PC-3 (cell line): ENCODE data around the gene FASN. TPM values are rescaled to one million over a fixed set of nuclear protein-coding genes. Genes with fewer than 3 reads are reported as not detected.

ENCODE experiments used
- ATAC-seq: fragments of 200-7000 bp; cut with Tn5 transposase; 2 replicates; pipeline ENCODE4 v1.9.1; 2020; ENCODE audit warnings: mild to moderate bottlenecking, moderate library complexity
- BruUV-seq: library from RNA; stranded (reverse); fragments of 400-500 nt; replicated peaks from 2 replicates; lab custom pipeline; 2021; lab: Mats Ljungman, UMichigan
- CTCF ChIA-PET: fragments of 300-600 bp; sonication (Branson Sonifier 250); formaldehyde crosslinking; loops from one replicate; lab custom pipeline; 2022; ENCODE audit warnings: antibody characterized with exemption; lab: Charles Lee
- POLR2A ChIA-PET: fragments of 300-600 bp; sonication (Branson Sonifier 250); formaldehyde crosslinking; loops from one replicate; lab custom pipeline; 2022; ENCODE audit warnings: antibody characterized with exemption; ENCODE audit not compliant: unreplicated experiment; lab: Charles Lee
- DNase-seq: peaks from one replicate; pipeline ENCODE4 v3.0.0-alpha.2; 2015
- H2AFZ ChIP-seq: fragments of 300-600 bp; sonication (generic); 2 replicates; pipeline ENCODE4 v1.6.0; 2016; ENCODE audit warnings: antibody characterized with exemption, low read length
- H3F3A ChIP-seq: fragments of 300-600 bp; sonication (generic); one replicate; pipeline ENCODE4 v1.6.0; 2017; ENCODE audit warnings: antibody characterized with exemption, low read length, control low read depth, mild to moderate bottlenecking; ENCODE audit not compliant: unreplicated experiment
- H3K27ac ChIP-seq: fragments of 300-600 bp; sonication (generic); 2 replicates; pipeline ENCODE4 v1.5.1; 2016; ENCODE audit warnings: mild to moderate bottlenecking, low read length
- H3K27me3 ChIP-seq: fragments of 300-600 bp; sonication (generic); 2 replicates; pipeline ENCODE4 v1.6.1; 2016; ENCODE audit warnings: low read length, mixed read lengths
- H3K36me3 ChIP-seq: fragments of 300-600 bp; sonication (generic); 2 replicates; pipeline ENCODE4 v1.6.1; 2016; ENCODE audit warnings: low read depth, mixed run types, low read length, mixed read lengths
- H3K4me1 ChIP-seq: fragments of 300-600 bp; sonication (generic); 2 replicates; pipeline ENCODE4 v1.5.1; 2016; ENCODE audit warnings: low read length; ENCODE audit not compliant: insufficient read depth
- H3K4me2 ChIP-seq: fragments of 300-600 bp; sonication (generic); 2 replicates; pipeline ENCODE4 v1.6.0; 2016; ENCODE audit warnings: low read length
- H3K4me3 ChIP-seq: fragments of 300-600 bp; sonication (generic); 2 replicates; pipeline ENCODE4 v1.5.1; 2016; ENCODE audit warnings: mild to moderate bottlenecking, low read length, mixed read lengths
- H3K79me2 ChIP-seq: fragments of 300-600 bp; sonication (generic); 2 replicates; pipeline ENCODE4 v1.6.1; 2017; ENCODE audit warnings: low read length, mixed read lengths
- H3K9ac ChIP-seq: fragments of 300-600 bp; sonication (generic); 2 replicates; pipeline ENCODE4 v1.6.0; 2016; ENCODE audit warnings: mild to moderate bottlenecking, low read length
- H3K9me2 ChIP-seq: fragments of 300-600 bp; sonication (generic); replicated peaks from 2 replicates; pipeline ENCODE4 v1.6.1; 2016; ENCODE audit warnings: mixed run types, low read length, mixed read lengths
- H3K9me3 ChIP-seq: fragments of 300-600 bp; sonication (generic); 2 replicates; pipeline ENCODE4 v1.6.1; 2016; ENCODE audit warnings: low read length, mixed read lengths
- H4K20me1 ChIP-seq: fragments of 300-600 bp; sonication (generic); 2 replicates; pipeline ENCODE4 v1.6.1; 2016; ENCODE audit warnings: low read length, mixed read lengths
- CTCF ChIP-seq: fragments of 300-600 bp; sonication (generic); conservative IDR thresholded peaks from 2 replicates; pipeline ENCODE4 v1.5.1; 2017; ENCODE audit warnings: antibody characterized with exemption, low read depth, mild to moderate bottlenecking, low read length
- EZH2 ChIP-seq: fragments of 300-600 bp; sonication (generic); IDR thresholded peaks from one replicate; pipeline ENCODE4 v1.6.1; 2017; ENCODE audit warnings: antibody characterized with exemption, mild to moderate bottlenecking, low read length; ENCODE audit not compliant: unreplicated experiment
- EZH2phosphoT487 ChIP-seq: fragments of 300-600 bp; sonication (generic); IDR thresholded peaks from 2 replicates; pipeline ENCODE4 v1.6.1; 2018; ENCODE audit warnings: mild to moderate bottlenecking, antibody characterized with exemption, low read length, borderline replicate concordance
- intact Hi-C: fragments of 100-400 bp; cut with micrococcal nuclease; formaldehyde crosslinking; loops from 2 replicates; pipeline ENCODE4 v1.9.0; 2023
- total RNA-seq: library from RNA; depleted of rRNA; stranded (reverse); fragments of >200 nt; gene quantifications from 2 replicates; pipeline ENCODE4 v1.2.3, GENCODE V29; 2014

The FASN gene
- total RNA-seq, 1 experiment from 2014 or later: 269 TPM

- ChIA-PET CTCF (no interaction called here), POLR2A (no interaction called here)
- Histone ChIP-seq H3K9ac (no peak overlapping the region), H3K36me3 (peaks cover 1% of the 10 kb centered on the region; the same call in 1 of the 2 replicates), H3K4me2 (no peak overlapping the region), H3K4me1 (peaks cover 32% of the 10 kb centered on the region), H2AFZ (no peak overlapping the region), H3K79me2 (peaks cover 26% of the 10 kb centered on the region), H3K27me3 (no peaks in the 10 kb centered on the region), H3F3A (no peaks in the 10 kb centered on the region), H3K9me2 (no peaks in the 10 kb centered on the region), H4K20me1 (peaks cover 9% of the 10 kb centered on the region), H3K27ac (no peak overlapping the region), H3K9me3 (no peaks in the 10 kb centered on the region), H3K4me3 (no peak overlapping the region)
- ATAC-seq (no peak), DNase-seq (no peak)
- intact Hi-C loops: no loop called here
- TF ChIP-seq EZH2phosphoT487: no peak
- TF ChIP-seq CTCF: no peak
- no peak for TF ChIP-seq EZH2
- BruUV-seq: no TSS peak
Observed at GRCh38 chr17:82101301-82101715, 3.3 kb upstream of the FASN start.

- no peak for ATAC-seq
- Histone ChIP-seq H3K79me2 (peaks cover 32% of the 10 kb centered on the region), H3K4me2 (no peak overlapping the region), H3K4me3 (no peak overlapping the region), H3K9me2 (no peaks in the 10 kb centered on the region), H3K9ac (no peak overlapping the region), H2AFZ (no peak overlapping the region), H3F3A (no peaks in the 10 kb centered on the region), H3K36me3 (peaks cover 7% of the 10 kb centered on the region; the same call in 1 of the 2 replicates), H3K27me3 (no peaks in the 10 kb centered on the region), H3K4me1 (peaks cover 32% of the 10 kb centered on the region), H3K9me3 (no peaks in the 10 kb centered on the region), H3K27ac (no peak overlapping the region), H4K20me1 (peaks cover 15% of the 10 kb centered on the region)
- intact Hi-C loops: no loop called here
- TF ChIP-seq CTCF: no peak
- TF ChIP-seq EZH2: no peak
- TF ChIP-seq EZH2phosphoT487: no peak
- DNase-seq: no peak
- no TSS peak for BruUV-seq
- ChIA-PET POLR2A (no interaction called here), CTCF (no interaction called here)
Observed at GRCh38 chr17:82100502-82101298, 2.7 kb upstream of the FASN start.
